ENCODE results near the gene ZNF576. TPM values are rescaled to one million over a fixed set of nuclear protein-coding genes. Genes with fewer than 3 reads are reported as not detected.
"Not testable (repeated sequence)": the region's sequence is repeated elsewhere in the genome, so short reads cannot be mapped to it uniquely, and the experiment has no call there.

ZNF576 gene
- total and polyA plus RNA-seq, 2 donors (not counting 1 experiment from before 2014, with no cell fraction given), result 7.9 to 17.3 TPM

- Histone ChIP-seq H3K27ac (ENCODE audit: low read length in 2 of 2) (no peak overlapping the region), H3K9ac (ENCODE audit: low read length) (no peak overlapping the region), H4K20me1 (ENCODE audit: control insufficient read depth, insufficient read depth, low read length, poor library complexity, severe bottlenecking) (no peaks in the 10 kb centered on the region), H3K4me1 (ENCODE audit: control insufficient read depth in 2 of 2, insufficient read depth in 2 of 2, low read length in 2 of 2) (peaks cover 27 to 39% of the 10 kb centered on the region in 2 donors), H3K27me3 (replicated peaks in 1 of 4; ENCODE audit: control extremely low read depth in 1 of 4, control insufficient read depth in 3 of 4, insufficient read depth in 4 of 4, low read length in 3 of 4) (no peaks in the 10 kb centered on the region), H3K9me3 (ENCODE audit: control extremely low read depth in 1 of 3, control insufficient read depth in 2 of 3, insufficient read depth in 1 of 3, low read length in 2 of 3) (no peaks in the 10 kb centered on the region), H3K4me2 (replicated peaks; ENCODE audit: low read depth, low read length, poor library complexity, severe bottlenecking) (no peak overlapping the region), H2AFZ (ENCODE audit: insufficient read depth, low read depth, low read length, poor library complexity, severe bottlenecking) (no peak overlapping the region), H3K79me2 (ENCODE audit: control insufficient read depth, insufficient read depth, low read length) (peaks cover 42% of the 10 kb centered on the region), H3K4me3 (ENCODE audit: control extremely low read depth in 1 of 5, extremely low read depth in 1 of 5, insufficient read depth in 1 of 5, low read depth in 2 of 5, low read length in 4 of 5) (no peak overlapping the region), H3K36me3 (replicated peaks in 1 of 2; ENCODE audit: control extremely low read depth in 1 of 2, control insufficient read depth in 1 of 2, extremely low read depth in 1 of 2, insufficient read depth in 2 of 2, low read length in 1 of 2) (peaks cover 0 to 31% of the 10 kb centered on the region in 2 experiments)
- no peak for TF ChIP-seq EZH2 (IDR thresholded peaks at IDR 0.05; ENCODE audit: borderline replicate concordance, insufficient read depth, low read depth, low read length, poor library complexity, severe bottlenecking)
- TF ChIP-seq CTCF (IDR thresholded peaks at IDR 0.05), result no peak
- Mint-ChIP-seq H3K4me1 (peaks cover 44% of the 10 kb centered on the region), H3K27ac (no peak overlapping the region), H3K9me3 (ENCODE audit: insufficient read depth) (no peaks in the 10 kb centered on the region), H3K27me3 (no peaks in the 10 kb centered on the region), H3K4me3 (no peak overlapping the region)
- 100% methylated on average over 1 of the region's 4 CpGs for WGBS (ENCODE audit: insufficient coverage)
- intact Hi-C loops (cut with micrococcal nuclease), result no loop called here
- ChIA-PET CTCF (interaction anchor here (0.6 to 1.3 kb wide), 5 partner anchors 18 to 45 kb away, joined by 3 to 6 read pairs (median 3); no protein-coding TSS in a partner anchor), POLR2A (no interaction called here)
- ATAC-seq (ENCODE audit: low read depth) (no peak), DNase-seq (no peak)
Measured at GRCh38 chr19:43599635-43600295, 3.4 kb downstream of the ZNF576 start.

DNA sequence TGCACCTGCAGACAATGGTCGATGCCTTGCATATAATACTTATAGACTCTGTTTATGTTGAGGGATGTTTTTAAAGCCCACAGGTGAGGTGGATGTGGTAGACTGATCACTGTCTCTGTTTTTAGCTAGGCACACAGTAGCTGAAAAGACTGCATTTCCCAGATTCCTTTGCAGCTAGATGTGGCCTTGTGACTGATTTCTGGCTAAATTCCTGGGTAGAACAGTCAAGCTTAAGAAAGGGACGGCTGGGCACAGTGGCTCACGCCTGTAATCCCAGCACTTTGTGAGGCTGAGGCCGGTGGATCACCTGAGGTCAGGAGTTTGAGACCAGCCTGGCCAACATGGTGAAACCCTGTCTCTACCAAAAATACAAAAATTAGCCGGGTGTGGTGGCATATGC is 3.9 kb downstream of the ZNF576 start:
- H3K79me2 ChIP-seq (ENCODE audit: control insufficient read depth, insufficient read depth, low read length), result peaks cover 37% of the 10 kb centered on the region
- not testable (repeated sequence) for H3K9me3 Mint-ChIP-seq (ENCODE audit: insufficient read depth)

More for the DNA sequence above, 3.9 kb downstream of the ZNF576 start:
- 100% methylated on average over 1 of the region's 5 CpGs for WGBS (ENCODE audit: insufficient coverage)
- H4K20me1 ChIP-seq (ENCODE audit: control insufficient read depth, insufficient read depth, low read length, poor library complexity, severe bottlenecking); ATAC-seq (ENCODE audit: low read depth); DNase-seq; H3K27ac Mint-ChIP-seq; intact Hi-C loops (cut with micrococcal nuclease); H3K27me3 Mint-ChIP-seq; H3K27ac ChIP-seq (ENCODE audit: low read length in 2 of 2); H3K9me3 ChIP-seq (ENCODE audit: control extremely low read depth in 1 of 3, control insufficient read depth in 2 of 3, insufficient read depth in 1 of 3, low read length in 2 of 3); H2AFZ ChIP-seq (ENCODE audit: insufficient read depth, low read depth, low read length, poor library complexity, severe bottlenecking); H3K4me2 ChIP-seq (replicated peaks; ENCODE audit: low read depth, low read length, poor library complexity, severe bottlenecking); H3K27me3 ChIP-seq (replicated peaks in 1 of 4; ENCODE audit: control extremely low read depth in 1 of 4, control insufficient read depth in 3 of 4, insufficient read depth in 4 of 4, low read length in 3 of 4); H3K9ac ChIP-seq (ENCODE audit: low read length); H3K4me3 Mint-ChIP-seq; H3K4me3 ChIP-seq (ENCODE audit: control extremely low read depth in 1 of 5, extremely low read depth in 1 of 5, insufficient read depth in 1 of 5, low read depth in 2 of 5, low read length in 4 of 5); POLR2A ChIA-PET: not testable (repeated sequence)
- Histone ChIP-seq H3K36me3 (replicated peaks in 1 of 2; ENCODE audit: control extremely low read depth in 1 of 2, control insufficient read depth in 1 of 2, extremely low read depth in 1 of 2, insufficient read depth in 2 of 2, low read length in 1 of 2) (peaks cover 0 to 31% of the 10 kb centered on the region in 2 experiments), H3K4me1 (ENCODE audit: control insufficient read depth in 2 of 2, insufficient read depth in 2 of 2, low read length in 2 of 2) (peaks cover 27 to 33% of the 10 kb centered on the region in 2 donors)
- CTCF ChIA-PET, result interaction anchor here (1.1 to 1.3 kb wide), 3 partner anchors 18 to 45 kb away, joined by 3 to 6 read pairs (median 4); no protein-coding TSS in a partner anchor
- H3K4me1 Mint-ChIP-seq, result peaks cover 44% of the 10 kb centered on the region
